IPS-NIHi7 (cell line): ENCODE data around the gene COL4A4.
A peak's percentile ranks its signal among the peaks of the same experiment; 100 is the strongest.
"Not testable (repeated sequence)": the region's sequence is repeated elsewhere in the genome, so short reads cannot be mapped to it uniquely, and the experiment has no call there.

Source experiments
- DNase-seq: peaks from one replicate; pipeline ENCODE4 v3.0.0; 2012; ENCODE audit warnings: mixed read lengths; ENCODE audit errors: extremely low spot score

COL4A4 gene

DNA sequence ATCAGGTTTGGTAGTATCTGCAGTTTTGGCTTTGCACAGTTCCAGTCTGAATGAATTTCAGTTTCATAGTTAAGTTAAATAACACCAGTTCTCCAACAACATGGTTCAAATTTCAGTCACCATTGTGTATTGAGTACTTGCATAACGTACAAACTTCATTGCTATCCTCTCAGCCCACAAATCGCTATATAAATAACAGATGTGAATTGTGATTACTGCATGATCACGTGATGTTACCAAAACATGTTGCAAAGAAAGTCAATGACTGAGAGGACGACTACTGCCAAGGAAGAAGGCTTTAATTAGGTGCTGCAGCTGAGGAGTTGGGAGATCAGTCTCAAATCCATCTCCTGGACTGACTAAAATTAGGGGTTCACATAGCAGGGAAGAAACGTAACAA, 48.2 kb downstream of the COL4A4 start:
- no peak for DNase-seq

DNA sequence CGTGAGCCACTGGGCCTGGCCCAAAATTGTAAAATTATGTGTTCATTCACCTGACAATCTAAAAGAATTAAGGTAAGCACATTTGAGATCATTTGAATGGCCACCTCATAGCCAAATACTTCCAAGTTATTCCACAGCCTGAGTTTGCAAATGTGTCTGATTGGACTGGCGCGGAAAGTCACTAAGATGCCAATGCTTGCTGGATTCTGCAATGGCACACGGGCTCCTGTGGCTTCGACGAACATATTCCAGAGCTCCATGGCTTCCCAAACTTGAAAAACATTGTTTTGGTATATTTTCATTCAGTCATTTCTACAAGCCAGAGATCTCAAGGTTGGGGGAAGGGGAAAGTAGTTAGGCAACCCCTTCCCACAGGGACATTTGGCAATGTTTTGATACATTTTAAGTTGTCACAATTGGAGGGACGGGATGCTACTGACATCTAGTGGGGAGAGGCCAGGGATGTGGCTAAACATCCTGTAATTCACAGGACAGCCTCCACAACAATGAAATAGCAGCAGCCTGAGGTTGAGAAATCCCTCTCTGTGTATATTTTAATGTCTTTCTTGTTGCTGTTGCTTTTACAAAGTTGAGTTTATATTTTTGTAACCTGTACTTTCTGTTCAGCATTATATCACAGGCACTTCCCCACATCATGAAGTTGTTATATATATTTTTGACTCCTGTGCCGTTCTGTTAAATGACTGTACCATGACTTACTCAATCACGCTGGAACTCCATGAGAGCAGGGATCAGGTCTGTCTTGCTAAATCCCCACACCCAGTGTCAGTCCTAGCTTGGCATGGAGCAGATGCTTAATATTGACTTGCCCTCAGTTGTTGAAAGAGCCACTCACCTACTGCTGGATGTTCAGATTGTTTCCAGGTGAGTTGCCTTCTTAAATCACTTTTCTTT, 56.9 kb downstream of the COL4A4 start:
- peak; percentile 62 for DNase-seq

DNA sequence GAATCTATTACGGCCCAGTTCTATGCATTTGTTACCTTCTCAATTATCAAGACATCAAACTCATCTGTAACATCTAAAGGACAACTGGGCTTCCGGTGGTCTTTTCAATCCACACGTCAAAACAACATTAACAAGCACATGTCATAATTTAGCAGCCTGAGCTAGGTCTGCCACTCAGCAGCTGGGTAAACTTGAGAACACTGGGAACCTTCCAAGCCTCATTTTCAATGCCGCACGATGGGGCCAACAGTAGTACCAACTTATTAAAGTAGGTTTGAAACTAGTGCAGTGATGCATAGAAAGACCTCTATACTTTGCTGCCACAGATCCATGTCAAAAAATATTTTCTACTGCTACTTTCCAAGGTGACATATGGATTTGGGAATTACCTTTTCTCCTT, 60.4 kb downstream of the COL4A4 start:
- DNase-seq = no peak

DNA sequence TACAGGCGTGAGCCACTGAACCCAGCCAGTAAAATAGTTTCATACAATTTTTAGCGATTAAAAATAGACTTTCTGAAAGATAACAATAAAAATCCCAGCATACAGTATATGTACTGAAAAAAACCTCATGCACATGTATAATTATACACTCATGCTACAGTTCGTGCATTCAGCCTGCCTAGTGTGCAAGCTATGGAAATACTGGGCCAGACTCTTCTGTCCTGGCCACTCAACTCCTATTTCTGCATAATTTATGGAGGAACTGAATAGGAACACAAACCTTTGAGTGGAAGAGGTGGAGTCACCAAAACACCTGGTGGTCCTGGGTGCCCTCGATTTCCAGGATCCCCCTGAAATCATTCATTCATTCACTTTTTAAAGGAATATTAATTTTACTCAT, 64.7 kb downstream of the COL4A4 start:
- DNase-seq = no peak

DNA sequence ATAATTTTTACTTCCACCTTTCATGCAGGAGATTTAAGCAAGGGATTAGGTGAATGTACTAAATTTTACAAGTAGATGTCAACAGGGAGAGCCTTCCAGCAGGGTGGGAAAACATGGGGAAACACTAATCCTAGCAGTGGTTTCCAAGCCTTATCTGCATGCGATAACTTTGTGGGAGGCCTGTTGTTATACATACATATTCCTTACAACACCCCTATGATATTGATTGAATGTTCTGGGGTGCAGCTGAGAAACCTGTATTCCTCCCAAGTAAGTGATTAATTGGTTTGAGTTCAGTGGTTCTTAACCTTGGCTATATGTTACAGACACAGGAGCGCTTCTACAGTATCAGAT, 65.9 kb downstream of the COL4A4 start:
- DNase-seq = no peak

DNA sequence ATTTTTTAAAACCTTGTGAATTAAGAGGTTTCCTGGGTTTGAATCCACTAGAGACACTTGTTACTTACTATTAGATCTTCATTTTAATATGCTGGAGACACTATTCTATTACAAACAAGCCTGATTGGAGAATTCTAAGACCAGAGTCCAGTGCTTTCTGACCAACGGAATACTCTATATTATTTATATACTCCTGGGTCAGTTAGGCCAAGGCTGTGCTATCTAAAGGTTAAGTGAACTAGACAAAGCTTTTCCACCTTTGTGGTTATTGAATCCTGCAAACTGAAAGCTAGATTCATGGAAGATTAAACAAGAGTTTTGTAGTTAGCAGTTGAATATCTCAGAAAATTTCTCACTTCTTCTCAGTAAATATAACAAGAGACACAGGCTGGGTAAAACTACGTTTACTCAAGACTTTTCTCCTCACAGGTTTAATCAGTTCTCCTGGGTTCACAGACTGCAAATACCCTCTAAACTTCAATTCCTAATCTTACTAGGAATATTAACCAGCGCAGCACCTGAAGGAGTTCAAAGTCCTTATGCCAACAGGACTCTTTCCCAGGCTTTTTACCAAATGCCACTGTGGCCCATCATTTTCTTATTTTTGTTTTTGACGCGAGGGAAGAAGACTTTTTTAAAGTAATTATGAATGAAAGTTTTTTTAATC, 66.4 kb downstream of the COL4A4 start:
- DNase-seq = no peak

DNA sequence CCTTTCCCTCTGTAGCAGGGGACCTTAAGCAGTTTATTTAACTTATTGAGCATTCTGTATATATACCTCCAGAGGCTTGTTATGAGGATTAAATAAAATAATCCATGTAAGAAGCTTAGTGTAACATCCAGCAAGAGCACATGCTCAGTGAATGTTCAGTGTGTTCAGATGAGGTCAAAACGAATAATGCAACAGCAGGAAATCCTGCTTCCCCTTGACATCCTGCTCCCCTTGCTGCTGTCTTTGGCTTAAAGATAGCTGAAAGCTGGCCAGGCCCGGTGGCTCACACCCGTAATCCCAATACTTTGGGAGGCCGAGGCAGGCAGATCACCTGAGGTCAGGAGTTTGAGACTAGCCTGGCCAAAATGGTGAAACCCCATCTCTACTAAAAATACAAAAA, 68.7 kb downstream of the COL4A4 start:
- no peak for DNase-seq

DNA sequence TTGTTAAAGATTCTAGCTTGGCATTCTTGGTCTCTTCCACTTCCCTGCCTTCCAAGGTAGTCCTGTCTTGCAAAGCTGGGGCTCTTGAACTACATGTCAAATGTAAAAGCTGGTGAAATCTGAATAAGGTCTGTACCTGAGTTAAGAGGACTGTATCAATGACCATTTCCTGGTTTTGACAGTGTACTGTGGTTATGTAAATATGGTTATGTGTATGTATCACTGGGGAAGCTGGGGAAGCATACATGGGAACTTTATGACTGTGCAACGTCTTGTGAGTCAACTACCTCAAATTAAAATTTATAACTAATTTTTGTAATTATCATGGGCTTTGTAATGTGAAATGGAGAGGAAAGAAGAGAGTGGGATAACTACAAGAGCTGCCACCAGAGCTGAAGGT, 81.7 kb downstream of the COL4A4 start:
- no peak for DNase-seq

DNA sequence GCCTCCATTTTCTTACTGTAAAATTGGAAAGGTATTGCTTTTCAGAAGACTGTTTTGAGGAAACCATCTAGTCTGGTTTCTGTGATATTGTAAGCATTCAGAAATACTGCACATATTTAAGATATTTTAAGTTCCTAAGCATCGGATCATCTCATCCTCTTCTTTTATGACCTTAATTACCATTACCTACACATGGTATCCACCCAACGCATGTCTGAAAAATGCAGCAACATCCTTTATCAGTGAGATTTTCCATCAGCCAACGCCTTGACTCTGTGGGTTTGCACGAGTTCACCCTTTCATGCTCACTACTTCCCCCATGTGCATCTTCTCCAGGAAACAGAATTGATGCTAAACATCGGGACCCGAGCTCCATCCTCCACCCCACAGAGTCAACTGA, 84.3 kb downstream of the COL4A4 start:
- DNase-seq = no peak

DNA sequence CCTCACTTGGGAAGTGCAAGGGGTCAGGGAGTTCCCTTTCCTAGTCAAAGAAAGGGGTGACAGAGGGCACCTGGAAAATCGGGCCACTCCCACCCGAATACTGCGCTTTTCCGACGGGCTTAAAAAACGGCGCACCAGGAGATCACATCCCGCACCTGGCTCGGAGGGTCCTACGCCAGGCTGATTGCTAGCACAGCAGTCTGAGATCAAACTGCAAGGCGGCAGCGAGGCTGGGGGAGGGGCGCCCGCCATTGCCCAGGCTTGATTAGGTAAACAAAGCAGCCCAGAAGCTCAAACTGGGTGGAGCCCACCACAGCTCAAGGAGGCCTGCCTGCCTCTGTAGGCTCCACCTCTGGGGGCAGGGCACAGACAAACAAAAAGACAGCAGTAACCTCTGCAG, 98.9 kb downstream of the COL4A4 start:
- DNase-seq = not testable (repeated sequence)

DNA sequence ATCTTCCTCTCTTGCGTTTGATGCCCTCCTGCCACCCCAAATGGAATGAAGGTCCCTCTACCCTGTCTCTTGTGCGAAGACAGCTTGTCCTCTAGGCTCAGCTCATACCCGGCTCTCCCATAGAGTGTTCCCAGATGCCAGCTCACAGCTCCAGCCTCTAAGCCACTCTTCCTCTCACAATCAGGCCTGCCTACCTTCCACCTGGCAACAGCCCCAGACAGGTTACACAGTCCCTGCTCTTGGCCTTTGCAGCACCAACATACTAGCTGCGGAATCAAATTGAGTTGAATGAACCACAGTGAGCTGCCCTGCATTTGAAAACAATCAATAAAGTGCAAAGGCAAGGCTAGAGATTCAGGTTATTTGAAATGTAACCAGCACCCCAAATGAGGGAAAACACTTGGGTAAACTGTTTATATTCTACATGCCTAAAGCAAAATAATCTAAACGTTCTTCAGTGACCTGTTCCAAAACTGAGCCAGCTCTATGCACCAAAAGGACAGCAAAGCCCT, 105.1 kb downstream of the COL4A4 start:
- no peak for DNase-seq

DNA sequence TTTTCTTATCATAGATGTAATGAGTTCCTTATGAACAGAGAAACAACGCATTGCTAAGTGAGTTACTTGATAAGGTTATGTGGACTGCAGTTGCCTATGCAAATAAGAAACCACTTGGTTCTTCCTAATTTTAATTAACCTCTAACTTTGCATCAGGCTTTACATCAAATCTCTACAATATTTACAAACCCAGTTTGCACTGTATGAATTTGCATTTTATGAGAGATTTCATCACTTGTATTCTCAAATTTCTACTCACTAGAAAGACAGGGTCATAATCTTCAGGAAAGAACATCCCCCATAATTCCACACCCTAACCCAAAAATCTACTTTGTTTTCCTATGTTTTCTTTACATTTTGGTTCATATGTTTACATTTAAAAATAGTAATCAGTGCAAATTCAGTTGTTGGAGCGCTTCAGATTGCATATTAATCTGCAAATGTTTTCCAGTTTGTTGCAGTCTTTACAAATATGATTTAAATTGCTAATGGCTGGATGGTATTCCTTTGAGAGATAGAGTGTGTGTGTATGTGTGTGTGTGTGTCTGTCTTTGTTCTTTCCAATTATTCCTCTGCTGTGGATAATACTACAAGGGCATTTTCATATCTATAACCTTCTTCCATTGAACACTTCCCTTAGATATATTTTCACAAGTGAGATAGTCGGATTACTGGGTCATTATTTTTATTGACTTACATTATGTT, 106.1 kb downstream of the COL4A4 start:
- DNase-seq = no peak

DNA sequence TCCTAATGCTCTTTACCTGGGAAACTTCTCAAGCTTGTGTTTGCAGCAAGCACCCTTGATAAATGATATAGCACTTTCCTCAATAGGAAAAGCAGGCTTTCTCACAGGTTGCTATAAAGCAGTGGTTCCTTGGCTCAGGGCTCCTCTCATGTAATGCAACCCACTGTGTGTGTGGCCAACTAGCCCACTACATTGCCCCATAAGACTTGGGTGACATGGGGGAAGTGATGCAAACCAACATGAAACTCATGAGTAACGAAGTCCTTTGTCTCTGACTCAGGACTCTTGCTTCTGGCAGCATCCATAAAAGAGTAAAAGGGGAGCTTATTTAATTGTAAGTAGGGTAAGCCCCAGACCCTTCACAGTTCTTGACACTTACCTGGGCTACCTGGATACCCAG, 106.9 kb downstream of the COL4A4 start:
- DNase-seq = no peak

DNA sequence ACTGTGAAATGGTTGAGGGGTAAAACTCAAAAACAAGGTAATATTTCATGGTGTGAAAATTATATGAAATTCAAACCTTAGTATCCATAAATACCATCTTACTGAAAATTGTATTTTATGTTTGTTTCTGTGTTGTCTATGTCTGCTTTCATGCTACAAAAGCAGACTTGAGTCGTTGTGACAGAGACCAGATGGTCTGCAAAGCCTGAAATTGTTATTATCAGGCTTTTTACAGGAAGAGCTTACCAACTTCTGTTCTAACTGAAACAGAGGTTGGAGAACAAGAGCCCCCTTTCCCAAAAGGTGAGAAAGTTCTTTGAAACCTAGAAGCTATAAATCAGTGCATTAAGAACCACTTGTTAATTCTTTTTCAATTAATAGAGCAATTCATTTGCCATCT, 110.0 kb downstream of the COL4A4 start:
- DNase-seq = no peak

DNA sequence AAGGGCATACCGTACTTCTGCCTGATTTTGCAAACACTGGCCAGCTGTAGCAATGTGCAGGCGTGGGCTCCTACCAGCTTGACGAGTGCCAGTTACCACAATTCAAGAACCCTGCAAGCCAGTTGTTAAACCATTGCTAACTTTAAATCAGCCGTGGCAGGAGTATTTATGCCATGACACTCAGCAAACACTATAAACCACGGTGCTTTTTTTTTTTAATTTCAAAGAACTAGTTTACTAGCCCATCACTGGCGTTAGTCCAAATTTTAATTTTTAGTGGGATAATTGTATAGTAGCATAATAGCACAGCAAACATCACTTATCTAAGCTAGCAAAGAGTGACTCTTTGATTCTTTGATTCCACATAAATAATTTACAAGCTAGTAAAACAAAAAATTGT, 111.1 kb downstream of the COL4A4 start:
- DNase-seq = no peak

DNA sequence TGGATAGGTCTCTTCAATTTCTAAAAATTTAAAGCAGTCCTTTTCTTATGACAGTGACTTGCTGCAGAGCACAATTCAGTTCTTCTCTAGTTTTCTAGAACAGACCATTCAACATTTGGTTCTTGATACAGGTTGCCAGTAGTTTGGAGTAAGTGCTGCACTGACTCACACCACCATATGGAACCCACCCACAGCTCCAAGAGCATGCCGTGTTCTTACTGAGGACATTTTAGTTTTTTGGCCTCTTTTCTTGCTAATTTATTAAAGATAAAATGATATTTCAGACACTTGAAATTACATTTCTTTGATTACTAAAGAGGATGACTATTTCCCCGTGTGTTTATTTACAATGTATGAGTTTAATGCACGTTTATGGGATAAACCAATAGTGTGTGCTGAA, 120.0 kb downstream of the COL4A4 start:
- no peak for DNase-seq

DNA sequence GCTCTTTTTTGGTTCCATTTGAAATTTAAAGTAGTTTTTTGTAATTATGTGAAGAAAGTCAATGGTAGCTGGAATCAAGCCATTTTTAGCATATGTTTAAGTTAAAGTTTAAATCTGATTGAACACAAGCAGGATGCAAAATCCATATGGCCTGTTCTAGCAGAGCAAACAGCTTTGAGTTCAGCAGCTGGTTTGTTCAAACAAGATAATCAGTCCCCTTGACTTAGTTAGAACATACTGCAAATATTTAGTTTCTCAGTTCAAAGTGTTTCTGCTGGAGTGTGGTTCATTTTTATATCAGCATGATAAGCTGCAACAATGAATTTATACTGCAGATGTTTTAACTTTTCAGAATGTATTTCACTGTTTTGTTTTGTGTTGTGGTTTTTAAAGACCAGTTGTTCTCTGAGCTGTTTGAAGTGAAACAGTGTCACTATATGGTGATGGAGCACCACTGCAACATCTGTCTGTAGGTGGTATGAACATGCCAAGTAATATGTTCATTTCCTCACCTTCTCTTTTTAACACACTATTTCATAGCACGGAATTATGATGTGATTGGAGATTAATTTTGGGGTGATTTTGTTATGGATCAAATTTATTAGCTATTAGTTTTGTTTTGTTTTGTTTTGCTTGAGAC, 125.3 kb downstream of the COL4A4 start:
- DNase-seq = no peak

DNA sequence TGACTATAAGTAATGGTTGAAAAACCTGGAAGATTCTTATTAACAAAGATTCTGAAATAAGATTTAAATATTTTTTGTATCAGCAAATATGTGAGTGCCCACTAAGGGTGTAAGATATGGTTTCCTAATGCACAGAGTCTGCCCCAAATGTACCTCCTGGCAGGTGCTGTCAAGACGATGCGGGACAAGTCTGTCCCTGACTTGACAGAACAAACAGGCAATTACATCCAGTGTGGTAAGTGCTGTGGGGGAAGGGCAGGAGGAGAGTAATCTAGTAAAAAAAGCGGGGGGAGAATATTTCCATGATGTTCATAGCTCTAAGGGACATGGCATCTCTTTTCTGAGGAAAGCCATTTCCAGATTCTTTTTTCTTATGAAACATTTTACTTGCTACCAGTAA, 127.5 kb downstream of the COL4A4 start:
- DNase-seq = no peak

DNA sequence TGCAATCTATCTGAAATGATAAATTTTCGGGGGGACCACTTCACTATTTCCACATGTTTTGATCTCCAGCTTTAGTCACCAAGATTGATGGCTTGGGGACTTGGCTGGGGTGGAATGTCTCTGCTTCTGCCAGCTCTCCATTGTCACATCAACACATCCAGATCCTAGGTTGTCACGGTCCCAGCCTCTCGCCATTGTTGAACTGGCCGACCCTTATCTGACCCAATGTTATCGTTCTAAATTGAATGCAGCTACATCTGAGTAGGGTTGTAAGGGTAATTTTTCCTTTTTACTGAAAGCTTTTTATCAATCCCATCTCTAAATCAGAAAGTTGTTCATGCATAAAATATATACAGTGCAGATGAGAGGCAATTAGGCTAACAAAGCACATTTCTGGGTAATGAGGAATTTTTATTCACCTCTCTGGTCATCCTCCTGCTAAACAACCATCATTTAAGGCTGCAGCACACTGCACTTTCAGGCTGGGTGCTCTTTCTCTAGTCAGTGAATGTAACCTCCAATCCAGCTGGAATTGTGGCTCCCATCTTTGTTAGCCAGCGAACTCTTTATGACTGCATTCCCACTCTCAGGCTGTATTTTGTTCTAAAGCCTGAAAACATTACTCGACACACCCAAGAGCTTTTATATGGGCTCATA, 128.2 kb downstream of the COL4A4 start:
- DNase-seq = no peak

DNA sequence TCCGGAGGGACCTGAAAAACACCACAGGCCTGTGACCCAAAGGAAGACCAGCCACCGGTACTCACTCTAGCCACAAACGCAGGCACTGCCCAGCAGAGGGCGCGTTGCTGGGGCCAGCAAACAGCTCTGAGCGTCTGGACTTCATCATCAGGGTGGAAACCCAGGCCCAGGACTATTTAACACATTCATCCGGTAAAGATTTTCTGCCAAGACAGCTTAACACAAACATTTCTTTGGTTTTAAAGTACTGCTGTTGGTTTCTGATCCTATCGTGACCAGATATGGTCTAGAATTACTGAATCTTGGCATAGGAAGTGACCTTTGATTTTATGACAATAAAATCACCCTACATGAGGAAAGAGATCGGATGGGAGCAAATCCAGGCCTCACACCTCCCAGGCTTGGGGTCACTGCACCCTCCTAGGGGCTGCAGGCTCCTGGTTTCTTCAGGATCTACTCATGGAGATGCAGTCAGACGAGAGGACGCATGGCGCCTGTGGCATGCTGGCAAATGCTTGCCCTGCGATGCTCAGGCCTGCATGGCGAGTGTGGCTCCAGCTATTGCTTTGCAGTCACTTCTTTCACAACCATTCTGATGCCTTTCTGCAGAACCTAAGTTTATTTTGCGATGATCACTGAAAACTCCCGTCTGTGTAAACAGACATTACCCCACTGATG, 130.4 kb downstream of the COL4A4 start:
- DNase-seq = peak; percentile 89

DNA sequence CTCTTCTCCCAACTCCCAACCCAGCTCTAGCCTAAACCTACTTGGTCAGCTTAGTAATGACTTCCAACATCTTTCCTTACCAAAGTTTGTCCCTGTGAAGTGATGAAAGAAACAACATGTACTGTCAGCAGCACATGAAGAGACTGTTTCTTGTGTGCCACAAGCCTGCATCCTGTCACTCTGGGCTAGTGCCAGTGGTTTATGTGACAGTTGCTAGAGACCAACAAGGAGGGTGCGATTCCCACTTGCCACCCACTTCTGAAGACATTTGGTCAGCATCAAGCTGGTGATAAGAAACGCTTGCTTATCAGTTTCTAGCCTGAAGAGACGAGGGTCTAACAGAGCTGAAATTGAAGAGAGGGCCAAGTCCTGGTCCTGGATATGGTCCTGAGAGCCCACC, 132.6 kb downstream of the COL4A4 start:
- DNase-seq = no peak
